ELR (cell line): ENCODE data around the gene PNN.
A peak's percentile ranks its signal among the peaks of the same experiment; 100 is the strongest.
"Not testable (repeated sequence)": the region's sequence is repeated elsewhere in the genome, so short reads cannot be mapped to it uniquely, and the experiment has no call there.

Experiments used
- DNase-seq: peaks from one replicate; pipeline ENCODE4 v3.0.0-alpha.2; 2015; ENCODE audit warnings: low read depth

Gene PNN

GRCh38 chr14:39181026-39181692 lies 6.1 kb downstream of the PNN start:
- no peak for DNase-seq

- DNase-seq: no peak
Measured at GRCh38 chr14:39181693-39182047, 6.6 kb downstream of the PNN start.

GRCh38 chr14:39182770-39183684 lies 8.0 kb downstream of the PNN start:
- DNase-seq: no peak

- DNase-seq: not testable (repeated sequence)
Measured at GRCh38 chr14:39183685-39184003, 8.6 kb downstream of the PNN start.

GRCh38 chr14:39184628-39185255 lies 9.7 kb downstream of the PNN start:
- DNase-seq: no peak

GRCh38 chr14:39185256-39186049 lies 10.4 kb downstream of the PNN start:
- DNase-seq: no peak

- DNase-seq: no peak
Measured at GRCh38 chr14:39186941-39187525, 12.0 kb downstream of the PNN start.

GRCh38 chr14:39203659-39204606 lies 28.9 kb downstream of the PNN start:
- DNase-seq: no peak

GRCh38 chr14:39207430-39207829 lies 32.4 kb downstream of the PNN start:
- DNase-seq: not testable (repeated sequence)

- no peak for DNase-seq
Measured at GRCh38 chr14:39211109-39211741, 36.2 kb downstream of the PNN start.

GRCh38 chr14:39212034-39212433 lies 37.0 kb downstream of the PNN start:
- DNase-seq: peak; percentile 48

GRCh38 chr14:39212693-39213092 lies 37.6 kb downstream of the PNN start:
- no peak for DNase-seq

- DNase-seq: no peak
Measured at GRCh38 chr14:39217214-39217879, 42.3 kb downstream of the PNN start.

GRCh38 chr14:39218171-39218769 lies 43.2 kb downstream of the PNN start:
- DNase-seq: peak; percentile 66

- peak; percentile 52 for DNase-seq
Measured at GRCh38 chr14:39219075-39219499, 44.0 kb downstream of the PNN start.

- DNase-seq: not testable (repeated sequence)
Measured at GRCh38 chr14:39220473-39220872, 45.4 kb downstream of the PNN start.

GRCh38 chr14:39228044-39228443 lies 53.0 kb downstream of the PNN start:
- no peak for DNase-seq

GRCh38 chr14:39228509-39229221 lies 53.6 kb downstream of the PNN start:
- no peak for DNase-seq

GRCh38 chr14:39229222-39229543 lies 54.1 kb downstream of the PNN start:
- peak; percentile 39 for DNase-seq
